ENCODE data around the gene NUP88. TPM values are rescaled to one million over a fixed set of nuclear protein-coding genes. Genes with fewer than 3 reads are reported as not detected.

Gene NUP88
- polyA plus RNA-seq, 1 donor from 2014 or later: 86.5 TPM

- Histone ChIP-seq H3K9ac (ENCODE audit: low read length) (peak within 1 kb of the TSS; percentile 85), H3F3A (ENCODE audit: insufficient read depth, low read length, poor library complexity, severe bottlenecking) (no peaks in the 10 kb centered on the region), H3K4me3 (ENCODE audit: low read length) (peak within 1 kb of the TSS; percentile 85), H3K9me2 (ENCODE audit: insufficient read depth, low read length) (no peaks in the 10 kb centered on the region), H3K9me3 (ENCODE audit: low read length) (no peaks in the 10 kb centered on the region), H3K27ac (ENCODE audit: low read length) (peak within 1 kb of the TSS; percentile 87), H3K4me2 (ENCODE audit: low read length) (peak within 1 kb of the TSS; percentile 99), H3K36me3 (ENCODE audit: insufficient read depth, low read length) (no peaks in the 10 kb centered on the region), H4K20me1 (ENCODE audit: insufficient read depth) (no peaks in the 10 kb centered on the region), H3K79me2 (replicated peaks; ENCODE audit: insufficient read depth, low read length) (peaks cover 69% of the 10 kb centered on the region), H3K27me3 (ENCODE audit: insufficient read depth, low read depth, low read length) (no peaks in the 10 kb centered on the region), H2AFZ (ENCODE audit: low read depth, low read length) (peak within 1 kb of the TSS; percentile 67)
- peak; percentile 34 for TF ChIP-seq EP300 (conservative IDR thresholded peaks at IDR 0.05; ENCODE audit: poor library complexity, severe bottlenecking)
- peak; percentile 93 for TF ChIP-seq REST (IDR thresholded peaks at IDR 0.05; ENCODE audit: borderline replicate concordance)
- peak; percentile 99 for TF ChIP-seq MXI1 (conservative IDR thresholded peaks at IDR 0.05; ENCODE audit: poor library complexity, severe bottlenecking)
- peak; percentile 23 for TF ChIP-seq TAF1 (IDR thresholded peaks at IDR 0.05; ENCODE audit: low read depth)
- TF ChIP-seq RAD21 (conservative IDR thresholded peaks at IDR 0.05): no peak
- TF ChIP-seq POLR2AphosphoS5 (IDR thresholded peaks at IDR 0.05): peak; percentile 98
Observed at GRCh38 chr17:5419959-5420653, 644 bp upstream of the NUP88 start, which contains the start of gene RPAIN. Gene RPAIN, plus strand, starts transcription at chr17:5420182. Its CDS starts 29 bp downstream, at chr17:5420211.

GRCh38 chr17:5418858-5419355, 555 bp downstream of the NUP88 start:
- Histone ChIP-seq H3K4me3 (ENCODE audit: low read length) (peak overlapping the region; percentile 85), H3F3A (ENCODE audit: insufficient read depth, low read length, poor library complexity, severe bottlenecking) (no peaks in the 10 kb centered on the region), H3K9ac (ENCODE audit: low read length) (peak overlapping the region; percentile 79), H2AFZ (ENCODE audit: low read depth, low read length) (peak overlapping the region; percentile 61), H3K79me2 (replicated peaks; ENCODE audit: insufficient read depth, low read length) (peaks cover 64% of the 10 kb centered on the region), H3K9me2 (ENCODE audit: insufficient read depth, low read length) (no peaks in the 10 kb centered on the region), H3K36me3 (ENCODE audit: insufficient read depth, low read length) (no peaks in the 10 kb centered on the region), H4K20me1 (ENCODE audit: insufficient read depth) (no peaks in the 10 kb centered on the region), H3K27ac (ENCODE audit: low read length) (peak overlapping the region; percentile 87), H3K27me3 (ENCODE audit: insufficient read depth, low read depth, low read length) (no peaks in the 10 kb centered on the region), H3K9me3 (ENCODE audit: low read length) (no peaks in the 10 kb centered on the region), H3K4me2 (ENCODE audit: low read length) (peak overlapping the region; percentile 90)
- TF ChIP-seq REST (IDR thresholded peaks at IDR 0.05; ENCODE audit: borderline replicate concordance) (peak; percentile 77), EP300 (conservative IDR thresholded peaks at IDR 0.05; ENCODE audit: poor library complexity, severe bottlenecking) (no peak), EZH2 (IDR thresholded peaks at IDR 0.05; ENCODE audit: borderline replicate concordance, insufficient read depth, low read length, poor library complexity, severe bottlenecking) (no peak)
